OCI-LY3 (cell line): ENCODE data around the gene SAMM50.

ENCODE experiments used
- EZH2phosphoT487 ChIP-seq: fragments of 200-600 bp; shearing (Covaris generic); IDR thresholded peaks from 2 replicates; pipeline ENCODE4 v1.6.1; 2018; ENCODE audit warnings: antibody characterized with exemption, mixed run types, low read depth
- TF ChIP-seq, protein P1 (sequence below): fragments of 200-600, 300-600 bp; sonication (generic); IDR thresholded peaks from 2 replicates; pipeline ENCODE4 v1.5.1; 2014; ENCODE audit warnings: antibody characterized with exemption, low read length, low read depth

DNA sequence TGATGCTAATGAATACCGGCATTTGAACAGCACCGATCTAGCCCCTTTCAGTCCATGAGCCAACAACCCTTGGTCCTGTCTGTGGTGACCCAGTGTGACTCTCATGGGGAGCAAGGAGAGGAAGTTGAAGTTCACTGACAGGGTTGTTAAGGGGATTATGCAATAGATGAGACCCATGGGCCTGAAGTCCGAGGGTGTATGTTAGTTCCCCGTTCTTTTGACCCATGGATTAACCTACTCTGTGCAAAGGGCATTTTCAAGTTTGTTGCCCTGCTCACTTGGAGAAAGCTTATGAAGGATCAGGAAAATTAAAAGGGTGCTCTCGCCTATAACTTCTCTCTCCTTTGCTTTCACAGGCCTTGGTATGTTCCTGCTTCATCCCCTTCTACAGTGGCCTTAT lies 26.8 kb upstream of the SAMM50 start:
- TF ChIP-seq, protein P1, sequence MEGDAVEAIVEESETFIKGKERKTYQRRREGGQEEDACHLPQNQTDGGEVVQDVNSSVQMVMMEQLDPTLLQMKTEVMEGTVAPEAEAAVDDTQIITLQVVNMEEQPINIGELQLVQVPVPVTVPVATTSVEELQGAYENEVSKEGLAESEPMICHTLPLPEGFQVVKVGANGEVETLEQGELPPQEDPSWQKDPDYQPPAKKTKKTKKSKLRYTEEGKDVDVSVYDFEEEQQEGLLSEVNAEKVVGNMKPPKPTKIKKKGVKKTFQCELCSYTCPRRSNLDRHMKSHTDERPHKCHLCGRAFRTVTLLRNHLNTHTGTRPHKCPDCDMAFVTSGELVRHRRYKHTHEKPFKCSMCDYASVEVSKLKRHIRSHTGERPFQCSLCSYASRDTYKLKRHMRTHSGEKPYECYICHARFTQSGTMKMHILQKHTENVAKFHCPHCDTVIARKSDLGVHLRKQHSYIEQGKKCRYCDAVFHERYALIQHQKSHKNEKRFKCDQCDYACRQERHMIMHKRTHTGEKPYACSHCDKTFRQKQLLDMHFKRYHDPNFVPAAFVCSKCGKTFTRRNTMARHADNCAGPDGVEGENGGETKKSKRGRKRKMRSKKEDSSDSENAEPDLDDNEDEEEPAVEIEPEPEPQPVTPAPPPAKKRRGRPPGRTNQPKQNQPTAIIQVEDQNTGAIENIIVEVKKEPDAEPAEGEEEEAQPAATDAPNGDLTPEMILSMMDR, result no peak
- TF ChIP-seq EZH2phosphoT487, result no peak
